SK-N-SH treated with all-trans-retinoic acid at 6 μM for 48 hours (cell line): ENCODE measurements around the gene TFEB.

Source experiments
- ATAC-seq: fragments of 200-7000 bp; cut with Tn5 transposase; 3 replicates; pipeline ENCODE4 v1.9.1; 2020; ENCODE audit warnings: mild to moderate bottlenecking, moderate library complexity
- BACH2 ChIP-seq: fragments of 250-450 bp; sonication (Bioruptor Pico); IDR thresholded peaks from 2 replicates; pipeline ENCODE4 v1.9.0; 2021; ENCODE audit warnings: mild to moderate bottlenecking, borderline replicate concordance
- CREB5 ChIP-seq: fragments of 250-450 bp; sonication (Bioruptor Pico); IDR thresholded peaks from 2 replicates; pipeline ENCODE4 v1.5.1; 2020; ENCODE audit warnings: low read depth, mild to moderate bottlenecking, moderate library complexity
- CSRNP3 ChIP-seq: fragments of 250-450 bp; sonication (Bioruptor Pico); IDR thresholded peaks from 2 replicates; pipeline ENCODE4 v1.5.1; 2021; ENCODE audit warnings: mild to moderate bottlenecking, moderate library complexity
- ESRRG ChIP-seq: fragments of 250-450 bp; sonication (Bioruptor Pico); IDR thresholded peaks from 2 replicates; pipeline ENCODE4 v1.6.1; 2021; ENCODE audit warnings: mild to moderate bottlenecking
- GLIS3 ChIP-seq: fragments of 250-450 bp; sonication (Bioruptor Pico); IDR thresholded peaks from 2 replicates; pipeline ENCODE4 v1.5.0; 2020; ENCODE audit warnings: mild to moderate bottlenecking, moderate library complexity
- ISL1 ChIP-seq: fragments of 250-450 bp; sonication (Bioruptor Pico); IDR thresholded peaks from 2 replicates; pipeline ENCODE4 v2.1.2; 2022; ENCODE audit warnings: mild to moderate bottlenecking, moderate library complexity
- OSR1 ChIP-seq: fragments of 250-450 bp; sonication (Bioruptor Pico); IDR thresholded peaks from 2 replicates; pipeline ENCODE4 v1.8.0; 2022; ENCODE audit warnings: moderate library complexity, mild to moderate bottlenecking, inconsistent platforms
- POU6F1 ChIP-seq: fragments of 250-450 bp; sonication (Bioruptor Pico); IDR thresholded peaks from 2 replicates; pipeline ENCODE4 v1.8.0; 2021; ENCODE audit warnings: low read depth, mild to moderate bottlenecking, moderate library complexity, borderline replicate concordance
- PPARA ChIP-seq: fragments of 250-450 bp; sonication (Bioruptor Pico); IDR thresholded peaks from 2 replicates; pipeline ENCODE4 v1.5.0; 2020; ENCODE audit warnings: mild to moderate bottlenecking, borderline replicate concordance
- RARB ChIP-seq: fragments of 250-450 bp; sonication (Bioruptor Pico); IDR thresholded peaks from 2 replicates; pipeline ENCODE4 v1.8.0; 2021; ENCODE audit warnings: mild to moderate bottlenecking, moderate library complexity
- SNAI2 ChIP-seq: fragments of 250-450 bp; sonication (Bioruptor Pico); IDR thresholded peaks from 2 replicates; pipeline ENCODE4 v1.5.0; 2020; ENCODE audit warnings: mild to moderate bottlenecking, moderate library complexity
- TCF4 ChIP-seq: fragments of 250-450 bp; sonication (Bioruptor Pico); IDR thresholded peaks from 2 replicates; pipeline ENCODE4 v1.8.0; 2021; ENCODE audit warnings: mild to moderate bottlenecking, moderate library complexity, borderline replicate concordance
- TOX ChIP-seq: fragments of 250-450 bp; sonication (Bioruptor Pico); IDR thresholded peaks from 2 replicates; pipeline ENCODE4 v1.8.0; 2021; ENCODE audit warnings: mild to moderate bottlenecking, moderate library complexity, borderline replicate concordance
- ZC3H10 ChIP-seq: fragments of 250-450 bp; sonication (Bioruptor Pico); IDR thresholded peaks from 2 replicates; pipeline ENCODE4 v1.5.1; 2021; ENCODE audit warnings: mild to moderate bottlenecking, moderate library complexity
- ZFP3 ChIP-seq: fragments of 250-450 bp; sonication (Bioruptor Pico); IDR thresholded peaks from 2 replicates; pipeline ENCODE4 v1.5.0; 2020; ENCODE audit warnings: mild to moderate bottlenecking, moderate library complexity
- ZFP30 ChIP-seq: fragments of 450-650 bp; formaldehyde crosslinking; IDR thresholded peaks from 2 replicates; pipeline ENCODE4 v1.5.0; 2022; ENCODE audit warnings: mild to moderate bottlenecking, moderate library complexity
- ZNF565 ChIP-seq: fragments of 450-650 bp; formaldehyde crosslinking; conservative IDR thresholded peaks from 2 replicates; pipeline ENCODE4 v1.5.0; 2020; ENCODE audit warnings: low read depth, mild to moderate bottlenecking, moderate library complexity
- ZNF70 ChIP-seq: fragments of 450-650 bp; formaldehyde crosslinking; IDR thresholded peaks from 2 replicates; pipeline ENCODE4 v1.5.0; 2020; ENCODE audit warnings: mild to moderate bottlenecking, moderate library complexity
- ZNF8 ChIP-seq: fragments of 450-650 bp; formaldehyde crosslinking; IDR thresholded peaks from 2 replicates; pipeline ENCODE4 v1.5.0; 2020; ENCODE audit warnings: mild to moderate bottlenecking, moderate library complexity
- TF ChIP-seq, protein P1 (sequence below): fragments of 250-450 bp; sonication (Bioruptor Pico); IDR thresholded peaks from 2 replicates; pipeline ENCODE4 v1.8.0; 2020; ENCODE audit warnings: mild to moderate bottlenecking, moderate library complexity, borderline replicate concordance
- TF ChIP-seq, protein P2 (sequence below): fragments of 250-450 bp; sonication (Bioruptor Pico); IDR thresholded peaks from 2 replicates; pipeline ENCODE4 v1.5.0; 2020; ENCODE audit warnings: mild to moderate bottlenecking, moderate library complexity

Gene TFEB

GRCh38 chr6:41758641-41759035, 23.2 kb upstream of the TFEB start:
- TF ChIP-seq ZNF565 (CRISPR knock-in tag) (no peak), PPARA (CRISPR knock-in tag) (no peak), RARB (CRISPR knock-in tag) (no peak), SNAI2 (CRISPR knock-in tag) (no peak), ESRRG (CRISPR knock-in tag) (no peak), ZNF70 (no peak), ZFP30 (CRISPR knock-in tag) (no peak), ZFP3 (CRISPR knock-in tag) (no peak), TCF4 (CRISPR knock-in tag) (no peak), CREB5 (CRISPR knock-in tag) (no peak), ISL1 (CRISPR knock-in tag) (no peak), GLIS3 (CRISPR knock-in tag) (no peak), CSRNP3 (CRISPR knock-in tag) (no peak), POU6F1 (CRISPR knock-in tag) (no peak), BACH2 (CRISPR knock-in tag) (no peak), ZNF8 (CRISPR knock-in tag) (no peak), TOX (CRISPR knock-in tag) (no peak), OSR1 (CRISPR knock-in tag) (no peak)
- TF ChIP-seq, protein P1, sequence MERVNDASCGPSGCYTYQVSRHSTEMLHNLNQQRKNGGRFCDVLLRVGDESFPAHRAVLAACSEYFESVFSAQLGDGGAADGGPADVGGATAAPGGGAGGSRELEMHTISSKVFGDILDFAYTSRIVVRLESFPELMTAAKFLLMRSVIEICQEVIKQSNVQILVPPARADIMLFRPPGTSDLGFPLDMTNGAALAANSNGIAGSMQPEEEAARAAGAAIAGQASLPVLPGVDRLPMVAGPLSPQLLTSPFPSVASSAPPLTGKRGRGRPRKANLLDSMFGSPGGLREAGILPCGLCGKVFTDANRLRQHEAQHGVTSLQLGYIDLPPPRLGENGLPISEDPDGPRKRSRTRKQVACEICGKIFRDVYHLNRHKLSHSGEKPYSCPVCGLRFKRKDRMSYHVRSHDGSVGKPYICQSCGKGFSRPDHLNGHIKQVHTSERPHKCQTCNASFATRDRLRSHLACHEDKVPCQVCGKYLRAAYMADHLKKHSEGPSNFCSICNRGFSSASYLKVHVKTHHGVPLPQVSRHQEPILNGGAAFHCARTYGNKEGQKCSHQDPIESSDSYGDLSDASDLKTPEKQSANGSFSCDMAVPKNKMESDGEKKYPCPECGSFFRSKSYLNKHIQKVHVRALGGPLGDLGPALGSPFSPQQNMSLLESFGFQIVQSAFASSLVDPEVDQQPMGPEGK (CRISPR knock-in tag): no peak
- TF ChIP-seq, protein P2, sequence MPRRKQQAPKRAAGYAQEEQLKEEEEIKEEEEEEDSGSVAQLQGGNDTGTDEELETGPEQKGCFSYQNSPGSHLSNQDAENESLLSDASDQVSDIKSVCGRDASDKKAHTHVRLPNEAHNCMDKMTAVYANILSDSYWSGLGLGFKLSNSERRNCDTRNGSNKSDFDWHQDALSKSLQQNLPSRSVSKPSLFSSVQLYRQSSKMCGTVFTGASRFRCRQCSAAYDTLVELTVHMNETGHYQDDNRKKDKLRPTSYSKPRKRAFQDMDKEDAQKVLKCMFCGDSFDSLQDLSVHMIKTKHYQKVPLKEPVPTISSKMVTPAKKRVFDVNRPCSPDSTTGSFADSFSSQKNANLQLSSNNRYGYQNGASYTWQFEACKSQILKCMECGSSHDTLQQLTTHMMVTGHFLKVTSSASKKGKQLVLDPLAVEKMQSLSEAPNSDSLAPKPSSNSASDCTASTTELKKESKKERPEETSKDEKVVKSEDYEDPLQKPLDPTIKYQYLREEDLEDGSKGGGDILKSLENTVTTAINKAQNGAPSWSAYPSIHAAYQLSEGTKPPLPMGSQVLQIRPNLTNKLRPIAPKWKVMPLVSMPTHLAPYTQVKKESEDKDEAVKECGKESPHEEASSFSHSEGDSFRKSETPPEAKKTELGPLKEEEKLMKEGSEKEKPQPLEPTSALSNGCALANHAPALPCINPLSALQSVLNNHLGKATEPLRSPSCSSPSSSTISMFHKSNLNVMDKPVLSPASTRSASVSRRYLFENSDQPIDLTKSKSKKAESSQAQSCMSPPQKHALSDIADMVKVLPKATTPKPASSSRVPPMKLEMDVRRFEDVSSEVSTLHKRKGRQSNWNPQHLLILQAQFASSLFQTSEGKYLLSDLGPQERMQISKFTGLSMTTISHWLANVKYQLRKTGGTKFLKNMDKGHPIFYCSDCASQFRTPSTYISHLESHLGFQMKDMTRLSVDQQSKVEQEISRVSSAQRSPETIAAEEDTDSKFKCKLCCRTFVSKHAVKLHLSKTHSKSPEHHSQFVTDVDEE: no peak
- ATAC-seq: no peak

- ATAC-seq: peak; percentile 53
- no peak for TF ChIP-seq CREB5 (CRISPR knock-in tag)
- TF ChIP-seq GLIS3 (CRISPR knock-in tag): no peak
- TF ChIP-seq ISL1 (CRISPR knock-in tag): no peak
- no peak for TF ChIP-seq PPARA (CRISPR knock-in tag)
- TF ChIP-seq ESRRG (CRISPR knock-in tag): no peak
- no peak for TF ChIP-seq ZNF70
- no peak for TF ChIP-seq ZC3H10
- TF ChIP-seq, protein P1 (CRISPR knock-in tag): no peak
- no peak for TF ChIP-seq CSRNP3 (CRISPR knock-in tag)
- TF ChIP-seq, protein P2: no peak
- no peak for TF ChIP-seq ZNF8 (CRISPR knock-in tag)
- TF ChIP-seq ZNF565 (CRISPR knock-in tag): no peak
Observed at GRCh38 chr6:41757931-41758640, 22.7 kb upstream of the TFEB start.
